Measurements from ENCODE around the gene PSMD6. TPM values are rescaled to one million over a fixed set of nuclear protein-coding genes. Genes with fewer than 3 reads are reported as not detected.

Gene PSMD6
- 99.6 and 101 TPM in 2 replicates for total RNA-seq
- 104 and 111 TPM in 2 replicates for polyA plus RNA-seq

DNA sequence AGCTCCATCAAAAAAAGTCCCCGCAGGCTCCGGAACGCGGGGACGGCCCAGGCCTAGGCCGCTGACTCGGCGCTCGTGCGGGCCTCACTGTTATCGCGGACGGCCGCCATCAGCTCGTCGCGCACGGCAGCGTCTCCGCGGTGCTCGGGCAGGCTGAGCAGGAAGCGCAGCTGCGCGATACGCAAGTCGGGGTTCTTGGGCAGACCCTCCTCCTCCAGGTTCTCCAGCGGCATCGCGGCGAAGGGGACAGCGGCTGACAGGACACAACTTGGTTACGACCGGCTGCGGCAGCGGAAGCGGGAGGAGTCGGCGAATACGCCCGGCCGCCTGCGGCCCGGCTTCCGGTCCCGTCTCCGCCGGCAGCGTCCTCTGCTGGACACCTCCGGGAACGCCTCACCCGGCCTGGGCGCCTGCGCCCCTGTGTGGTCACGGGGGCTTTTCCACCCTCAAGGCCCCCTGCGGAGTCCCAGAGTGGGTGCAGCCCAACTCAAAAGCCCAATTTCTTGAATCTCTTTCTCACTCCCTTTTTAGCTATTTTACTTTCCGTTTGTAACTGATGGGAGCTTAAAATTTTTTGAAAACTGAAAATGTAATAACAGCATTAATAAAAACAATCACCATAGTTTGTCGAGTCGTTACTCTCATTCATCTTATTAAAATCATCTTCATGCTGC, at the start of gene PSMD6:
PSMD6 (minus strand) TSS at position 308 of the 674 bp plus-strand sequence; CDS start at position 233, 75 bp downstream.
- Histone ChIP-seq H3K79me2 (peaks cover 34% of the 10 kb centered on the region), H3K27ac (peak within 1 kb of the TSS; percentile 92), H3K4me2 (peak within 1 kb of the TSS; percentile 91), H3K9me3 (ENCODE audit: low read depth) (no peaks in the 10 kb centered on the region), H3K9me2 (replicated peaks; ENCODE audit: insufficient read depth) (no peaks in the 10 kb centered on the region), H3K36me3 (replicated peaks; ENCODE audit: insufficient read depth, low read depth) (peaks cover 10% of the 10 kb centered on the region), H2AFZ (peak within 1 kb of the TSS; percentile 78), H3K4me1 (ENCODE audit: insufficient read depth) (peaks cover 12% of the 10 kb centered on the region), H3K4me3 (peak within 1 kb of the TSS; percentile 99), H3K27me3 (no peaks in the 10 kb centered on the region), H4K20me1 (ENCODE audit: insufficient read depth, poor library complexity, severe bottlenecking) (peaks cover 7% of the 10 kb centered on the region)
- DNase-seq (ENCODE audit: low spot score) = peak; percentile 92
- TF ChIP-seq, protein P1, sequence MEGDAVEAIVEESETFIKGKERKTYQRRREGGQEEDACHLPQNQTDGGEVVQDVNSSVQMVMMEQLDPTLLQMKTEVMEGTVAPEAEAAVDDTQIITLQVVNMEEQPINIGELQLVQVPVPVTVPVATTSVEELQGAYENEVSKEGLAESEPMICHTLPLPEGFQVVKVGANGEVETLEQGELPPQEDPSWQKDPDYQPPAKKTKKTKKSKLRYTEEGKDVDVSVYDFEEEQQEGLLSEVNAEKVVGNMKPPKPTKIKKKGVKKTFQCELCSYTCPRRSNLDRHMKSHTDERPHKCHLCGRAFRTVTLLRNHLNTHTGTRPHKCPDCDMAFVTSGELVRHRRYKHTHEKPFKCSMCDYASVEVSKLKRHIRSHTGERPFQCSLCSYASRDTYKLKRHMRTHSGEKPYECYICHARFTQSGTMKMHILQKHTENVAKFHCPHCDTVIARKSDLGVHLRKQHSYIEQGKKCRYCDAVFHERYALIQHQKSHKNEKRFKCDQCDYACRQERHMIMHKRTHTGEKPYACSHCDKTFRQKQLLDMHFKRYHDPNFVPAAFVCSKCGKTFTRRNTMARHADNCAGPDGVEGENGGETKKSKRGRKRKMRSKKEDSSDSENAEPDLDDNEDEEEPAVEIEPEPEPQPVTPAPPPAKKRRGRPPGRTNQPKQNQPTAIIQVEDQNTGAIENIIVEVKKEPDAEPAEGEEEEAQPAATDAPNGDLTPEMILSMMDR (IDR thresholded peaks at IDR 0.05; ENCODE audit: poor library complexity) = peak; percentile 100
- TF ChIP-seq EZH2phosphoT487 (IDR thresholded peaks at IDR 0.05; ENCODE audit: low read depth, severe bottlenecking, unreplicated experiment) = no peak
- TF ChIP-seq EZH2 (IDR thresholded peaks at IDR 0.05; ENCODE audit: borderline replicate concordance) = no peak
- 5% methylated on average over 58 of the region's 59 CpGs for WGBS (ENCODE audit: low lambda C conversion rate, missing lambda C conversion rate)

DNA sequence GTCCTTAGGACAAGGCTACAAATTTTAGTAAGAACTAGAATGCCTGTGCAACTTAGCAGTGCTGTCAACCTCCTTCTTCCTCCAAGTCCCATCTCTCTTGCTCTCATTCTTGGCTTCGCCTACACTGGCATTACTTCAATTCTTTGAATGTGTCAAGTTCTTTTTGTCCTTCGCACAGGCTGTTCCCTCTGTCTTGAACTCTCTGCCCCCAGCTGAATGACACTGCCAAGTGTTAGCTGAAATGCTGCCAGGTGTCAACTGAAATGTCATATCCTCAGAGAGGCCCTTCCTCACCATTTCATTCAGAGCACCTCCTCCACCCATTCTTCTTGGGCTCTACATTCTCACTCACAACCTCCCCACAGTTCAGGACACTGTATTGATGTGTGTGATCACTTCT, 48.8 kb upstream of the PSMD6 start:
- Histone ChIP-seq H4K20me1 (ENCODE audit: insufficient read depth, poor library complexity, severe bottlenecking) (no peaks in the 10 kb centered on the region), H3K4me3 (no peak overlapping the region), H3K27ac (no peak overlapping the region), H3K9me2 (replicated peaks; ENCODE audit: insufficient read depth) (no peaks in the 10 kb centered on the region), H3K4me1 (ENCODE audit: insufficient read depth) (peaks cover 6% of the 10 kb centered on the region), H3K9me3 (ENCODE audit: low read depth) (no peaks in the 10 kb centered on the region), H2AFZ (no peak overlapping the region), H3K79me2 (no peaks in the 10 kb centered on the region), H3K4me2 (no peak overlapping the region), H3K36me3 (replicated peaks; ENCODE audit: insufficient read depth, low read depth) (no peaks in the 10 kb centered on the region), H3K27me3 (no peaks in the 10 kb centered on the region)
- DNase-seq (ENCODE audit: low spot score) = no peak
- 93% methylated on average over 2 of the region's 2 CpGs for WGBS (ENCODE audit: low lambda C conversion rate, missing lambda C conversion rate)
- TF ChIP-seq, protein P1 (IDR thresholded peaks at IDR 0.05; ENCODE audit: poor library complexity) = no peak
- TF ChIP-seq EZH2phosphoT487 (IDR thresholded peaks at IDR 0.05; ENCODE audit: low read depth, severe bottlenecking, unreplicated experiment) (no peak), EZH2 (IDR thresholded peaks at IDR 0.05; ENCODE audit: borderline replicate concordance) (no peak)

DNA sequence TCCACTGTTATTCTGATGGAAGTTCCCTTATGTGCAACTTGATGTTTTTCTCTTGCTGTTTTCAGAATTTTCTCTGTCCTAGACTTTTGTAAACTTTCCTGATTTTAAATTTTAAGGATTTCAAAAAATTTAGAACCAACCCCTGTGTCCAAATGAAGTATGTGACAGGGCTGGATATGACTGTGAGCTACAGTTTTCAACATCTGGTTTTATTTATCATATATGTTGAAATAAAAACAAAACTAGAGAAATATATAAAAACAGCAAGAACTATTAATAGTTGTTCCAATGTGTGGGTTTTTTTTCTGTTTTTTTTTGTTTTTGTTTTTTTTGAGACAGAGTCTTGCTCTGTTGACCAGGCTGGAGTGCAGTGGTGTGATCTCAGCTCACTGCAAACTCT, 47.4 kb upstream of the PSMD6 start:
- H4K20me1 ChIP-seq (ENCODE audit: insufficient read depth, poor library complexity, severe bottlenecking) = no peaks in the 10 kb centered on the region
- H3K4me3 ChIP-seq = no peak overlapping the region
- H3K36me3 ChIP-seq (replicated peaks; ENCODE audit: insufficient read depth, low read depth) = no peaks in the 10 kb centered on the region
- H3K9me3 ChIP-seq (ENCODE audit: low read depth) = no peaks in the 10 kb centered on the region
- H3K27ac ChIP-seq = no peak overlapping the region
- H3K27me3 ChIP-seq = no peaks in the 10 kb centered on the region
- no peak for DNase-seq (ENCODE audit: low spot score)
- H3K79me2 ChIP-seq = no peaks in the 10 kb centered on the region
- no peak overlapping the region for H3K4me2 ChIP-seq
- TF ChIP-seq EZH2 (IDR thresholded peaks at IDR 0.05; ENCODE audit: borderline replicate concordance) (no peak), EZH2phosphoT487 (IDR thresholded peaks at IDR 0.05; ENCODE audit: low read depth, severe bottlenecking, unreplicated experiment) (no peak)
- TF ChIP-seq, protein P1 (IDR thresholded peaks at IDR 0.05; ENCODE audit: poor library complexity) = no peak
- peaks cover 6% of the 10 kb centered on the region for H3K4me1 ChIP-seq (ENCODE audit: insufficient read depth)
- H3K9me2 ChIP-seq (replicated peaks; ENCODE audit: insufficient read depth) = no peaks in the 10 kb centered on the region
- no peak overlapping the region for H2AFZ ChIP-seq
